Spleen (tissue), 11 donors: Measurements from ENCODE around the gene DCTN3. TPM values are rescaled to one million over a fixed set of nuclear protein-coding genes. Genes with fewer than 3 reads are reported as not detected.

ENCODE experiments used
- DNase-seq: peaks from one replicate; pipeline ENCODE4 v3.0.0-alpha.2; 2020
- H3K27ac ChIP-seq, 8 donors: fragments of 200-600 bp; sonication (generic) in 7 of 8; 1 replicate in 4 of 8; 2 replicates in 4 of 8; pipeline versions ENCODE4 v1.5.0 to v1.8.0; 2016 to 2021; ENCODE audit warnings: inconsistent platforms in 4 of 8, mild to moderate bottlenecking in 4 of 8, moderate library complexity in 1 of 8
- H3K27me3 ChIP-seq, 7 donors: fragments of 200-600 bp; sonication (generic) in 6 of 7; replicated peaks in 1 of 7; 1 replicate in 4 of 7; 2 replicates in 3 of 7; pipeline versions ENCODE4 v1.5.0 to v1.8.0; 2016 to 2021; ENCODE audit warnings: inconsistent platforms in 3 of 7, mild to moderate bottlenecking in 1 of 7
- H3K36me3 ChIP-seq, 6 donors: fragments of 200-600 bp; sonication (generic) in 5 of 6; 1 replicate in 4 of 6; 2 replicates in 2 of 6; pipeline versions ENCODE4 v1.5.0 to v1.8.0; 2016 to 2021; ENCODE audit warnings: inconsistent platforms in 2 of 6
- H3K4me1 ChIP-seq, 6 donors: fragments of 200-600 bp; sonication (generic) in 5 of 6; 1 replicate in 3 of 6; 2 replicates in 3 of 6; pipeline versions ENCODE4 v1.5.0 to v1.8.0; 2016 to 2021; ENCODE audit warnings: inconsistent platforms in 3 of 6
- H3K4me3 ChIP-seq, 8 donors: fragments of 200-600 bp; sonication (generic) in 7 of 8; 1 replicate in 4 of 8; 2 replicates in 4 of 8; pipeline versions ENCODE4 v1.5.0 to v1.8.0; 2016 to 2021; ENCODE audit warnings: inconsistent platforms in 4 of 8, mild to moderate bottlenecking in 4 of 8, moderate library complexity in 2 of 8
- H3K9me3 ChIP-seq, 8 donors: fragments of 200-600 bp; sonication (generic) in 7 of 8; 1 replicate in 4 of 8; 2 replicates in 4 of 8; pipeline versions ENCODE4 v1.5.0 to v1.8.0; 2016 to 2021; ENCODE audit warnings: inconsistent platforms in 4 of 8
- POLR2A ChIP-seq, 3 donors: fragments of 450-650 bp; IDR thresholded peaks; one replicate each; pipeline ENCODE4 v1.5.1; 2017; ENCODE audit warnings: antibody characterized with exemption in 3 of 3, mild to moderate bottlenecking in 1 of 3
- POLR2AphosphoS5 ChIP-seq, 3 donors: sonication (generic); formaldehyde crosslinking; IDR thresholded peaks; one replicate each; pipeline ENCODE4 v1.5.1; 2017; ENCODE audit warnings: antibody characterized with exemption in 3 of 3
- WGBS, 5 donors: extraction: QIAGEN DNeasy Blood & Tissue Kit in 3 of 5; methylation state at CpG; one replicate each; pipeline versions ENCODE4 v1.1.5 to v1.1.7; 2013 to 2018; 5-methylcytosine and 5-hydroxymethylcytosine counted together
- intact Hi-C: fragments of 100-400 bp; cut with DNase I; formaldehyde crosslinking; loops from one replicate; pipeline ENCODE4 v1.15.0; 2023; ENCODE audit warnings: low total_unique reads
- polyA plus RNA-seq, 3 donors: library from polyadenylated mRNA; stranded (reverse); fragments of 200-250 nt; gene quantifications; one replicate each; pipeline ENCODE4 v1.2.1, GENCODE V29; 2013
- small RNA-seq, 4 donors: library from RNA; depleted of rRNA; stranded (forward); fragments of <200 nt; gene quantifications; one replicate each; pipeline ENCODE3, GENCODE V24; 2016
- total RNA-seq, 7 donors: library from RNA; depleted of rRNA in 3 of 7; stranded (reverse); fragments of >200 nt in 3 of 7; fragmentation: NEBNext Ultra II Directional in 4 of 7; extraction: Animal tissue kit (Norgen Biotek cat#: 25700) in 4 of 7; gene quantifications; one replicate each; pipeline versions ENCODE4 v1.1.0 to v1.2.1, GENCODE V29; 2016 to 2021
- TF ChIP-seq, protein P1 (sequence below), 11 experiments: fragments of 200-600 bp in 7 of 11; fragments of 450-650 bp in 4 of 11; sonication (generic) in 4 of 11; IDR thresholded peaks in 8 of 11; conservative IDR thresholded peaks in 3 of 11; 1 replicate in 7 of 11; 2 replicates in 4 of 11; pipeline versions ENCODE4 v1.4.0 to v1.8.0; 2016 to 2021; ENCODE audit warnings: antibody characterized with exemption in 11 of 11, inconsistent platforms in 4 of 11, mild to moderate bottlenecking in 1 of 11
- donor health status: healthy with polysubstance abuse.
- donor health status: DM: no; HTN: no; CAD: no; lungs with moderate emphysema.
- donor health status: DM: no; HTN: no; CAD: no.
- donor health status: Bipolar disorder and iron deficiency.
- donor health status: healthy.
- donor health status: DM: no; HTN: no; CAD: no.
- donor health status: DM: yes; HTN: yes; CAD: no.

The DCTN3 gene
- total and polyA plus RNA-seq, 10 donors, result 43.8 to 79.8 (median 56.7) TPM

DNA sequence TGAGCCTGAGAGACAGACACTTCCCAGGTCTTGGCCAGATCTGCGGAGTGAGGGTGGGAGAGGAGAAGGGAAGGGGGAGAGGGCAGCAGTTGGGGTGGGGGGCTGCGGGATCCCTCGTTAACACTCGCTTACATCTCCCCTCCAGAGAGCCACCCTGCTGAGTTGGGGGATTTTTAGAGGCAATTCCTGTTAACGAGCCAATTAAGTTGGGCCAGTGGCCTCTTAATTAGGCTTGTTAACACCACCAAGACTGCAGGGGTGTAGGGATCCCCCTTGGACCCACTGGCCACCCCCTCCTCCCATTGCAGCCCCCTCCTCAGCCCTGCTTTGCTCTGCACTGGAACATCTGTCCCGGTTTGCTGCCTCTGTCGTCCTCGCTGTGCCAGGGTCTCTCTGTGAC is 54.4 kb downstream of the DCTN3 start:
- intact Hi-C loops, result no loop called here
- Histone ChIP-seq H3K4me1 (peaks cover under 1 to 64% (median 21%) of the 10 kb centered on the region in 6 donors), H3K36me3 (no peaks in the 10 kb centered on the region), H3K9me3 (peaks cover 0 to 8% (median 3%) of the 10 kb centered on the region in 8 donors), H3K27ac (peak overlapping the region in 2 of 8 donors; percentile 10 to 33), H3K27me3 (peaks cover 0 to 35% (median 0%) of the 10 kb centered on the region in 7 donors), H3K4me3 (no peak overlapping the region)
- TF ChIP-seq, protein P1, sequence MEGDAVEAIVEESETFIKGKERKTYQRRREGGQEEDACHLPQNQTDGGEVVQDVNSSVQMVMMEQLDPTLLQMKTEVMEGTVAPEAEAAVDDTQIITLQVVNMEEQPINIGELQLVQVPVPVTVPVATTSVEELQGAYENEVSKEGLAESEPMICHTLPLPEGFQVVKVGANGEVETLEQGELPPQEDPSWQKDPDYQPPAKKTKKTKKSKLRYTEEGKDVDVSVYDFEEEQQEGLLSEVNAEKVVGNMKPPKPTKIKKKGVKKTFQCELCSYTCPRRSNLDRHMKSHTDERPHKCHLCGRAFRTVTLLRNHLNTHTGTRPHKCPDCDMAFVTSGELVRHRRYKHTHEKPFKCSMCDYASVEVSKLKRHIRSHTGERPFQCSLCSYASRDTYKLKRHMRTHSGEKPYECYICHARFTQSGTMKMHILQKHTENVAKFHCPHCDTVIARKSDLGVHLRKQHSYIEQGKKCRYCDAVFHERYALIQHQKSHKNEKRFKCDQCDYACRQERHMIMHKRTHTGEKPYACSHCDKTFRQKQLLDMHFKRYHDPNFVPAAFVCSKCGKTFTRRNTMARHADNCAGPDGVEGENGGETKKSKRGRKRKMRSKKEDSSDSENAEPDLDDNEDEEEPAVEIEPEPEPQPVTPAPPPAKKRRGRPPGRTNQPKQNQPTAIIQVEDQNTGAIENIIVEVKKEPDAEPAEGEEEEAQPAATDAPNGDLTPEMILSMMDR (IDR thresholded peaks at IDR 0.05 in 8 of 11, conservative IDR thresholded peaks at IDR 0.05 in 3 of 11), result no peak
- TF ChIP-seq POLR2AphosphoS5 (IDR thresholded peaks at IDR 0.05), result no peak
- DNase-seq, result no peak
- 49 to 63% (median 57%) methylated on average over 8 of the region's 8 CpGs for WGBS, 5 donors

DNA sequence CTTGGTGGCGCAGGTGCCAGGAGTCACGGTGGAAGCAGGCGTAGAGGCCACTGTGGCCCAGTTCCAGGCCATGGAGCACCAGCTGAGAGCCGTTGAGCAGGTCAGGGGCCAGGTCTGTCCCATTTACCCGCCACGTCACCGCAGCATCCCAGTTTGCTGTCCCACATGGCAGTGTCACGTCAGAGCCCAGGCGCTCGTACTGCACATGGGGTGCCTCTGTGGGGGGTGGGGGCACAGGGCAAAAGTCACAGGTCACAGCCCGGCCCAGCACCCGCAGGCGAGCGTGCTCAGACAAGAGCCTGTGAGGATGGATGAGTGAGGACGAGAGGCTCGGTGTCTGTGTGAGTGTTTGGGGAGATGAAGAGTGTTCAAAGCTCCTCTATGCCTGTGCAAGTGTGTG is 55.7 kb downstream of the DCTN3 start:
- WGBS, 5 donors, result 88 to 93% (median 91%) methylated on average over 11 to 16 of the region's 16 CpGs
- intact Hi-C loops, result no loop called here
- Histone ChIP-seq H3K4me3 (no peak overlapping the region), H3K9me3 (peaks cover 0 to 8% (median 3%) of the 10 kb centered on the region in 8 donors), H3K36me3 (no peaks in the 10 kb centered on the region), H3K27me3 (peaks cover 0 to 47% (median 0%) of the 10 kb centered on the region in 7 donors), H3K27ac (peak overlapping the region in 2 of 8 donors; percentile 11 to 33), H3K4me1 (peaks cover 7 to 64% (median 25%) of the 10 kb centered on the region in 6 donors)
- DNase-seq, result no peak
- no peak for TF ChIP-seq POLR2AphosphoS5 (IDR thresholded peaks at IDR 0.05)
- TF ChIP-seq POLR2A (IDR thresholded peaks at IDR 0.05), result no peak
- TF ChIP-seq, protein P1 (IDR thresholded peaks at IDR 0.05 in 8 of 11, conservative IDR thresholded peaks at IDR 0.05 in 3 of 11), result no peak

Small RNA genes within 50 kb of the gene (small RNA-seq; reads per million reads assigned to genes)
- 0 reads per million in 4 donors for gene CCL27

Other genes with a start within 250 kb of the DCTN3 start
- gene MYORG, start 243.6 kb downstream of the DCTN3 start, total RNA-seq, result 1 to 10 TPM in 6 of 7 donors, under 1 TPM in 1; 0.97 to 2.2 (median 1.5) TPM
- under 1 TPM; 0.22 to 0.48 (median 0.47) TPM for gene MYORG, start 243.6 kb downstream of the DCTN3 start, polyA plus RNA-seq
- gene FAM219A, start 161.9 kb downstream of the DCTN3 start, total RNA-seq, result 10 to 100 TPM; 10.4 to 26.9 (median 16.5) TPM
- 1 to 10 TPM; 3.2 to 9.3 (median 3.5) TPM for gene FAM219A, start 161.9 kb downstream of the DCTN3 start, polyA plus RNA-seq
- gene DNAI1, start 161.7 kb downstream of the DCTN3 start, total RNA-seq, result not detected
- not detected for gene DNAI1, start 161.7 kb downstream of the DCTN3 start, polyA plus RNA-seq
- under 1 TPM in 3 of 7 donors, not detected in 4; 0.35 to 0.91 (median 0.46) TPM for gene ENHO, start 97.5 kb downstream of the DCTN3 start, total RNA-seq
- under 1 TPM; 0.74 to 0.94 (median 0.89) TPM for gene ENHO, start 97.5 kb downstream of the DCTN3 start, polyA plus RNA-seq
- gene CNTFR, start 30.8 kb downstream of the DCTN3 start, total RNA-seq, result 10 to 100 TPM in 5 of 7 donors, 1 to 10 TPM in 2; 6.6 to 46.8 (median 26.3) TPM
- 1 to 10 TPM; 2.8 to 7.7 (median 3.1) TPM for gene CNTFR, start 30.8 kb downstream of the DCTN3 start, polyA plus RNA-seq
- gene RPP25L, start 8.4 kb downstream of the DCTN3 start, total RNA-seq, result 10 to 100 TPM; 16.8 to 36.1 (median 21.5) TPM
- 10 to 100 TPM; 32.5 to 54.1 (median 46.7) TPM for gene RPP25L, start 8.4 kb downstream of the DCTN3 start, polyA plus RNA-seq
- gene ARID3C, start 8.6 kb upstream of the DCTN3 start, total RNA-seq, result not detected
- gene ARID3C, start 8.6 kb upstream of the DCTN3 start, polyA plus RNA-seq, result not detected
- gene SIGMAR1, start 17.3 kb upstream of the DCTN3 start, total RNA-seq, result 10 to 100 TPM; 24.1 to 39.7 (median 28.4) TPM
- 10 to 100 TPM; 19.4 to 31.1 (median 24.4) TPM for gene SIGMAR1, start 17.3 kb upstream of the DCTN3 start, polyA plus RNA-seq
- 100 to 1,000 TPM in 1 of 7 donors, 10 to 100 TPM in 6; 56.6 to 101 (median 78.9) TPM for gene GALT, start 26.2 kb upstream of the DCTN3 start, total RNA-seq
- 10 to 100 TPM; 32.1 to 74.4 (median 55.1) TPM for gene GALT, start 26.2 kb upstream of the DCTN3 start, polyA plus RNA-seq
- 10 to 100 TPM; 23.3 to 43.9 (median 30.7) TPM for gene IL11RA, start 31.7 kb upstream of the DCTN3 start, total RNA-seq
- gene IL11RA, start 31.7 kb upstream of the DCTN3 start, polyA plus RNA-seq, result 10 to 100 TPM; 16.3 to 37.7 (median 25.1) TPM
- under 1 TPM in 1 of 7 donors, not detected in 6; 0.70 TPM for gene CCL27, start 42.2 kb upstream of the DCTN3 start, total RNA-seq
- gene CCL27, start 42.2 kb upstream of the DCTN3 start, polyA plus RNA-seq, result under 1 TPM in 2 of 3 donors, not detected in 1; 0.08 to 0.32 TPM
- 10 to 100 TPM in 2 of 7 donors, 1 to 10 TPM in 3, not detected in 2; 4.0 to 57.3 (median 7.4) TPM for gene CCL19, start 70.8 kb upstream of the DCTN3 start, total RNA-seq
- 10 to 100 TPM; 22.1 to 73.1 (median 38.1) TPM for gene CCL19, start 70.8 kb upstream of the DCTN3 start, polyA plus RNA-seq
- 100 to 1,000 TPM in 3 of 7 donors, 10 to 100 TPM in 4; 45.1 to 279 (median 81.8) TPM for gene CCL21, start 89.6 kb upstream of the DCTN3 start, total RNA-seq
- gene CCL21, start 89.6 kb upstream of the DCTN3 start, polyA plus RNA-seq, result 100 to 1,000 TPM; 221 to 367 (median 312) TPM